Endothelial cell of umbilical vein (primary cell): ENCODE data around the gene MAP6D1. TPM values are rescaled to one million over a fixed set of nuclear protein-coding genes. Genes with fewer than 3 reads are reported as not detected.
"Not testable (repeated sequence)": the region's sequence is repeated elsewhere in the genome, so short reads cannot be mapped to it uniquely, and the experiment has no call there.

Experiments used
- BruUV-seq: library from RNA; stranded (reverse); fragments of 400-500 nt; replicated peaks from 2 replicates; lab custom pipeline; 2021; lab: Mats Ljungman, UMichigan
- CTCF ChIA-PET: fragments of 300-600, 350-600 bp; sonication (Branson Sonifier 250); formaldehyde crosslinking; loops from one replicate; lab custom pipeline; 2021; ENCODE audit warnings: antibody characterized with exemption, inconsistent platforms; lab: Charles Lee
- POLR2A ChIA-PET: fragments of 300-600, 350-600 bp; sonication (Branson Sonifier 250); formaldehyde crosslinking; loops from one replicate; lab custom pipeline; 2021; ENCODE audit warnings: antibody characterized with exemption, inconsistent platforms; lab: Charles Lee
- DNase-seq: peaks from one replicate; pipeline ENCODE4 v3.0.0-alpha.2; 2011; ENCODE audit warnings: low read depth, low spot score
- FAIRE-seq: peaks from 2 replicates; lab custom pipeline; 2011; peaks lifted over from hg19 to GRCh38; lab: Jason Lieb, UNC
- H2AFZ ChIP-seq: 2 replicates; pipeline ENCODE4 v1.6.0; 2012; ENCODE audit warnings: low read depth, low read length, control low read depth, inconsistent platforms
- H3K27ac ChIP-seq: 2 replicates; pipeline ENCODE4 v1.5.1; 2011; ENCODE audit warnings: low read depth, mild to moderate bottlenecking, control low read depth, low read length, moderate library complexity; ENCODE audit not compliant: insufficient read depth
- H3K27me3 ChIP-seq, 2 experiments: 2 replicates each; pipeline versions ENCODE4 v1.6.0 to v1.6.1; 2011; ENCODE audit warnings: low read length in 2 of 2, mixed read lengths in 1 of 2; ENCODE audit not compliant: control insufficient read depth in 2 of 2, insufficient read depth in 2 of 2
- H3K36me3 ChIP-seq, 2 experiments: 2 replicates in 1 of 2; 3 replicates in 1 of 2; pipeline ENCODE4 v1.5.1; 2011; ENCODE audit warnings: low read length in 2 of 2, mild to moderate bottlenecking in 1 of 2, moderate library complexity in 1 of 2; ENCODE audit not compliant: control insufficient read depth in 2 of 2, insufficient read depth in 2 of 2; ENCODE audit errors: extremely low read depth in 1 of 2
- H3K4me1 ChIP-seq: 3 replicates; pipeline ENCODE4 v1.5.1; 2011; ENCODE audit warnings: mild to moderate bottlenecking, low read length; ENCODE audit not compliant: control insufficient read depth, insufficient read depth; ENCODE audit errors: extremely low read depth
- H3K4me2 ChIP-seq: 2 replicates; pipeline ENCODE4 v1.6.1; 2011; ENCODE audit warnings: low read length, control low read depth, mixed read lengths; ENCODE audit not compliant: insufficient read depth
- H3K4me3 ChIP-seq, 3 experiments: fragments of 200-600 bp in 1 of 3; sonication (generic), shearing (Covaris generic) in 1 of 3; replicated peaks in 1 of 3; 2 replicates each; pipeline ENCODE4 v1.5.1; 2011 to 2016; ENCODE audit warnings: control low read depth in 3 of 3, low read length in 3 of 3, mild to moderate bottlenecking in 2 of 3, inconsistent platforms in 1 of 3, low read depth in 1 of 3, moderate library complexity in 1 of 3; ENCODE audit not compliant: insufficient read depth in 1 of 3
- H3K79me2 ChIP-seq: 2 replicates; pipeline ENCODE4 v1.6.0; 2012; ENCODE audit warnings: low read length, inconsistent platforms; ENCODE audit not compliant: control insufficient read depth, insufficient read depth
- H3K9ac ChIP-seq: replicated peaks from 2 replicates; pipeline ENCODE3; 2011; ENCODE audit warnings: low read length, control low read depth; ENCODE audit not compliant: insufficient read depth; ENCODE audit errors: extremely low read depth
- H3K9me1 ChIP-seq: replicated peaks from 3 replicates; pipeline ENCODE4 v1.6.0; 2011; ENCODE audit warnings: mild to moderate bottlenecking, low read length; ENCODE audit not compliant: control insufficient read depth, insufficient read depth; ENCODE audit errors: extremely low read depth
- H3K9me3 ChIP-seq: replicated peaks from 2 replicates; pipeline ENCODE4 v1.5.1; 2012; ENCODE audit warnings: low read length, inconsistent platforms; ENCODE audit not compliant: control insufficient read depth, insufficient read depth
- H4K20me1 ChIP-seq: replicated peaks from 2 replicates; pipeline ENCODE3; 2011; ENCODE audit warnings: mild to moderate bottlenecking, low read length; ENCODE audit not compliant: control insufficient read depth, insufficient read depth; ENCODE audit errors: extremely low read depth
- CTCF ChIP-seq, 2 donors: IDR thresholded peaks; 1 replicate in 1 of 2; 2 replicates in 1 of 2; pipeline ENCODE4 v1.5.1; 2011; ENCODE audit warnings: low read length in 2 of 2, mild to moderate bottlenecking in 2 of 2, moderate library complexity in 2 of 2, control low read depth in 1 of 2, inconsistent platforms in 1 of 2, low read depth in 1 of 2; ENCODE audit not compliant: insufficient read depth in 1 of 2; ENCODE audit errors: extremely low read depth in 1 of 2
- EZH2 ChIP-seq: IDR thresholded peaks from 2 replicates; pipeline ENCODE4 v1.6.1; 2012; ENCODE audit warnings: borderline replicate concordance, low read depth, mild to moderate bottlenecking, moderate library complexity, low read length, inconsistent platforms; ENCODE audit not compliant: severe bottlenecking
- FOS ChIP-seq: IDR thresholded peaks from 2 replicates; pipeline ENCODE4 v1.6.1; 2011; ENCODE audit warnings: mild to moderate bottlenecking, low read length, moderate library complexity, borderline replicate concordance; ENCODE audit not compliant: insufficient read depth
- GATA2 ChIP-seq: IDR thresholded peaks from 2 replicates; pipeline ENCODE4 v1.7.0; 2011; ENCODE audit warnings: low read depth, mild to moderate bottlenecking, moderate library complexity, mixed read lengths, low read length; ENCODE audit not compliant: insufficient read length, insufficient read depth
- JUN ChIP-seq: IDR thresholded peaks from 2 replicates; pipeline ENCODE4 v1.6.1; 2011; ENCODE audit warnings: borderline replicate concordance, low read depth; ENCODE audit not compliant: insufficient read length, insufficient read depth
- MAX ChIP-seq: IDR thresholded peaks from 2 replicates; pipeline ENCODE4 v1.6.1; 2011; ENCODE audit not compliant: insufficient read depth, insufficient read length
- MYC ChIP-seq: IDR thresholded peaks from one replicate; pipeline ENCODE4 v1.6.1; 2011; ENCODE audit warnings: mild to moderate bottlenecking, low read depth, low read length
- POLR2A ChIP-seq: IDR thresholded peaks from 2 replicates; pipeline ENCODE4 v1.6.1; 2012; ENCODE audit warnings: low read depth, mild to moderate bottlenecking, control low read depth, low read length
- POLR2AphosphoS5 ChIP-seq: IDR thresholded peaks from 2 replicates; pipeline ENCODE4 v1.6.1; 2012; ENCODE audit warnings: low read depth, mild to moderate bottlenecking, control low read depth, low read length, moderate library complexity; ENCODE audit not compliant: insufficient read depth
- dilution Hi-C: fragments of 300-500 bp; cut with MboI; formaldehyde crosslinking; loops from one replicate; pipeline ENCODE4 v1.15.0; 2019; ENCODE audit warnings: low sequenced_read_pairs; ENCODE audit not compliant: extremely low pct_ligation_motif_present
- intact Hi-C: fragments of 100-400 bp; cut with micrococcal nuclease; formaldehyde crosslinking; loops from one replicate; pipeline ENCODE4 v1.10.0; 2022
- polyA plus RNA-seq, 4 experiments: library from polyadenylated mRNA; depleted of rRNA in 3 of 4; stranded (reverse) in 3 of 4; unstranded in 1 of 4; fragments of >200 nt; gene quantifications; 2 replicates each; pipeline versions ENCODE4 v1.2.1 to v1.2.3, GENCODE V29; 2011 to 2012; ENCODE audit warnings: missing spikeins in 1 of 4
- total RNA-seq: library from RNA; stranded (reverse); gene quantifications from 2 replicates; pipeline ENCODE4 v1.2.3, GENCODE V29; 2021

The MAP6D1 gene
- total and polyA plus RNA-seq, 2 donors (not counting 3 experiments of a cell fraction or from before 2014, with no cell fraction given), result 2.4 to 3.5 TPM

- no peaks in the 10 kb centered on the region for H3K9me1 ChIP-seq
- no peak for FAIRE-seq
- H3K79me2 ChIP-seq, result no peaks in the 10 kb centered on the region
- dilution Hi-C loops, result no loop called here
- DNase-seq, result no peak
- no peak overlapping the region for H3K4me3 ChIP-seq
- H3K9me3 ChIP-seq, result no peaks in the 10 kb centered on the region
- H3K27ac ChIP-seq, result no peak overlapping the region
- intact Hi-C loops, result no loop called here
- no peaks in the 10 kb centered on the region for H3K27me3 ChIP-seq
- no peak overlapping the region for H2AFZ ChIP-seq
- TF ChIP-seq GATA2 (no peak), JUN (no peak), CTCF (IDR thresholded peaks at IDR 0.05; ENCODE audit: extremely low read depth in 1 of 2, insufficient read depth in 1 of 2, low read depth in 1 of 2, low read length in 2 of 2) (no peak), POLR2A (no peak), MAX (no peak), EZH2 (no peak), FOS (no peak), POLR2AphosphoS5 (no peak), MYC (no peak)
- H3K4me2 ChIP-seq, result no peak overlapping the region
- no TSS peak for BruUV-seq
- ChIA-PET POLR2A (no interaction called here), CTCF (no interaction called here)
- H4K20me1 ChIP-seq, result no peaks in the 10 kb centered on the region
- H3K36me3 ChIP-seq, result peaks cover 28 to 34% of the 10 kb centered on the region in 2 experiments
- no peaks in the 10 kb centered on the region for H3K4me1 ChIP-seq
- H3K9ac ChIP-seq, result no peak overlapping the region
Measured at GRCh38 chr3:183777016-183777618, 48.3 kb downstream of the MAP6D1 start.

GRCh38 chr3:183776451-183776850 is 48.9 kb downstream of the MAP6D1 start:
- H3K4me3 ChIP-seq, H3K27ac ChIP-seq, H3K4me2 ChIP-seq, POLR2A ChIA-PET, H3K9me3 ChIP-seq, intact Hi-C loops, dilution Hi-C loops, DNase-seq, FAIRE-seq, H3K27me3 ChIP-seq, BruUV-seq, H3K4me1 ChIP-seq, H4K20me1 ChIP-seq, H3K9me1 ChIP-seq, H3K79me2 ChIP-seq, CTCF ChIA-PET, H2AFZ ChIP-seq, H3K9ac ChIP-seq: not testable (repeated sequence)
- H3K36me3 ChIP-seq, result peaks cover 28 to 34% of the 10 kb centered on the region in 2 experiments
